ENCODE data around the gene LRFN2. TPM values are rescaled to one million over a fixed set of nuclear protein-coding genes. Genes with fewer than 3 reads are reported as not detected.

LRFN2 gene
- total RNA-seq, 3 donors from 2014 or later, result 0.14 to 0.29 (median 0.16) TPM

DNA sequence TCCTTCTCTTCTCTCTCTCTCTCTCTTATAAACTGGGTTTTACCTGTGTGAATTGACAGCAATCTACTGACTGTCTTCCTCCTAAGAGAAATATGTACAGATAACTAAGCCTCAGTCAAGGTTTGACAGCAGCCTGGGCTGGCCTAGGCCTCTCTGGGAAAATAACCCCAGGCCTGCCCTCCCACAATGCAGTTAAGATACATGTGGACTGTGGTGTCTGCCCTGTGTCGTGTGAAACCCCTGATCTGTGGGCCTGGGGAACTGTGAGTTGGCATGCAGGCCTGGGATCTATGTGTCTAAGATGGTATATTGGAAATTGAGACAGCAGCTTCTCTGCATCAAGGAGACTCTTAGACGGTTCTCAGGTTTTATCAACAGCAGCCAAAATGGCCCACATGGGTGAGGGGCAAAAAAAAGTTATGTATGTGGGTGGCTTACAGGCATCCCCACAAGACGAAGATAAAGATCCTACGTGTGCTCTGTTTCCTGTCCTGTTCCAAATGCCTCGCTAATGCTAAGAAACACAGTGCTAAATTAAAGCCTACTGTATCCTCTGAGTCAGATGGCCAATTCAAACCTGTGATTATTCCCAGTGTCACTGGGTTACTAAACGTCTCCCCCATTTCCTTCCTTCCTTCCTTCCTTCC is 19.0 kb downstream of the LRFN2 start:
- Histone ChIP-seq H3K4me1 (ENCODE audit: low read depth) (no peaks in the 10 kb centered on the region), H3K9me3 (no peaks in the 10 kb centered on the region), H3K36me3 (ENCODE audit: low read depth) (no peaks in the 10 kb centered on the region), H3K4me3 (no peak overlapping the region)
- TF ChIP-seq, protein P1, sequence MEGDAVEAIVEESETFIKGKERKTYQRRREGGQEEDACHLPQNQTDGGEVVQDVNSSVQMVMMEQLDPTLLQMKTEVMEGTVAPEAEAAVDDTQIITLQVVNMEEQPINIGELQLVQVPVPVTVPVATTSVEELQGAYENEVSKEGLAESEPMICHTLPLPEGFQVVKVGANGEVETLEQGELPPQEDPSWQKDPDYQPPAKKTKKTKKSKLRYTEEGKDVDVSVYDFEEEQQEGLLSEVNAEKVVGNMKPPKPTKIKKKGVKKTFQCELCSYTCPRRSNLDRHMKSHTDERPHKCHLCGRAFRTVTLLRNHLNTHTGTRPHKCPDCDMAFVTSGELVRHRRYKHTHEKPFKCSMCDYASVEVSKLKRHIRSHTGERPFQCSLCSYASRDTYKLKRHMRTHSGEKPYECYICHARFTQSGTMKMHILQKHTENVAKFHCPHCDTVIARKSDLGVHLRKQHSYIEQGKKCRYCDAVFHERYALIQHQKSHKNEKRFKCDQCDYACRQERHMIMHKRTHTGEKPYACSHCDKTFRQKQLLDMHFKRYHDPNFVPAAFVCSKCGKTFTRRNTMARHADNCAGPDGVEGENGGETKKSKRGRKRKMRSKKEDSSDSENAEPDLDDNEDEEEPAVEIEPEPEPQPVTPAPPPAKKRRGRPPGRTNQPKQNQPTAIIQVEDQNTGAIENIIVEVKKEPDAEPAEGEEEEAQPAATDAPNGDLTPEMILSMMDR (IDR thresholded peaks at IDR 0.05), result no peak
- ATAC-seq (no peak), DNase-seq (no peak)
- intact Hi-C loops (cut with DNase I, micrococcal nuclease), result no loop called here

GRCh38 chr6:40563111-40563510 is 24.1 kb downstream of the LRFN2 start:
- TF ChIP-seq, protein P1 (IDR thresholded peaks at IDR 0.05), result no peak
- Histone ChIP-seq H3K4me3 (no peak overlapping the region), H3K9me3 (no peaks in the 10 kb centered on the region), H3K36me3 (ENCODE audit: low read depth) (no peaks in the 10 kb centered on the region), H3K4me1 (ENCODE audit: low read depth) (no peaks in the 10 kb centered on the region)
- DNase-seq (no peak), ATAC-seq (no peak)
- intact Hi-C loops (cut with DNase I, micrococcal nuclease), result no loop called here

DNA sequence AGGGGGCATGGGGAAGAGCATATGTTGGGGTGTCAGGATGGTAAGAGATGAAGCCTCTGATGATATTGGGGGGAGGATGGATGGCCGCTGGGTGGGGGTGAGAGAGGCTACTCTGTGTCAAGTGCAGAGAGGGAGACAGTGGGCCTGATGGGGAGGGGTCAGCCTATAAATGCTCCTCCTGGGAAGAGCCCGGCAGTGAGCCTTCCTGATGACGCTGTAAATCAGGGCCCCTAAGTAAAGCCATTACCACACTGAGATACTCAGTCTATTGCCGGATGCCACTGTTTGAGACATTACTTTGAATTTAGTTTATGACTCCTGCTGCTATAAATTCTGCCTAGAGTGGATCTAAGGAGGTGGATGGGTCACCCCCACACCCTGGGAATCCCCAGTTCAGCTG is 28.1 kb downstream of the LRFN2 start:
- Histone ChIP-seq H3K4me1 (ENCODE audit: low read depth) (no peaks in the 10 kb centered on the region), H3K9me3 (no peaks in the 10 kb centered on the region), H3K36me3 (ENCODE audit: low read depth) (no peaks in the 10 kb centered on the region), H3K4me3 (no peak overlapping the region)
- intact Hi-C loops (cut with DNase I, micrococcal nuclease), result no loop called here
- DNase-seq (no peak), ATAC-seq (no peak)
- TF ChIP-seq, protein P1 (IDR thresholded peaks at IDR 0.05), result no peak

- Histone ChIP-seq H3K4me3 (no peak overlapping the region), H3K4me1 (ENCODE audit: low read depth) (no peaks in the 10 kb centered on the region), H3K9me3 (no peaks in the 10 kb centered on the region), H3K36me3 (ENCODE audit: low read depth) (no peaks in the 10 kb centered on the region)
- DNase-seq (no peak), ATAC-seq (no peak)
- TF ChIP-seq, protein P1 (IDR thresholded peaks at IDR 0.05), result no peak
- intact Hi-C loops (cut with DNase I, micrococcal nuclease), result no loop called here
Measured at GRCh38 chr6:40558102-40558501, 29.1 kb downstream of the LRFN2 start.

DNA sequence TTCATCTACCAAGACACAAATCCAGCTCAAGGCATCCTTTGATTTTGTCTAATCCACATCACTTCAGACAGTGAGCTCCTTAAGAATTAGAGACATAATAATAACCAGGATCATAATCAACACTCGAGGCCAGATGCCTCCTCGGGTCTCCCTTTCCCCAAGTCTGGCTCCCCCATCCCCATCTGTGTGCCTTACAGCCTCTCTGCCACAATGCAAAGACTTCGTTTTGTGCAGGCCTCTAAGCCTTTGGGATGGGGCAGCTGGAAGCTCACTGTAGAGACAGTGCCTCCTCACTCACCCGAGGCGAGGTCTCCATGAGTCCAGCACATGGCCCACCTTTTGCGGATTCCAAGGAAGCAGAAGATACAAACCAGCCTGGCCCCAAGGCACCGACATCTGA is 30.3 kb downstream of the LRFN2 start:
- no peak for DNase-seq

More for the DNA sequence above, 30.3 kb downstream of the LRFN2 start:
- no peaks in the 10 kb centered on the region for H3K9me3 ChIP-seq
- no peak for ATAC-seq
- intact Hi-C loops (cut with DNase I, micrococcal nuclease), result no loop called here
- H3K4me3 ChIP-seq, result no peak overlapping the region
- TF ChIP-seq, protein P1 (IDR thresholded peaks at IDR 0.05), result no peak
- H3K36me3 ChIP-seq (ENCODE audit: low read depth), result no peaks in the 10 kb centered on the region
- H3K4me1 ChIP-seq (ENCODE audit: low read depth), result no peaks in the 10 kb centered on the region
